GM21737 (cell line): ENCODE data around the gene FXYD4.

Experiments
- ATAC-seq: cut with Tn5 transposase; IDR thresholded peaks from one replicate; pipeline ENCODE4 v1.9.1; 2021; ENCODE audit warnings: mild to moderate bottlenecking, moderate library complexity; ENCODE audit not compliant: unreplicated experiment

Gene FXYD4

GRCh38 chr10:43393606-43394360 is 22.3 kb downstream of the FXYD4 start:
- no peak for ATAC-seq

- no peak for ATAC-seq
These were observed 23.4 kb downstream of the FXYD4 start for GRCh38 chr10:43394868-43395267.

GRCh38 chr10:43395571-43396060 is 24.2 kb downstream of the FXYD4 start:
- ATAC-seq: no peak

GRCh38 chr10:43396061-43396927 is 24.9 kb downstream of the FXYD4 start:
- peak; percentile 61 for ATAC-seq

- peak; percentile 82 for ATAC-seq
These were observed 25.6 kb downstream of the FXYD4 start for GRCh38 chr10:43396928-43397624.

- ATAC-seq: no peak
These were observed 27.5 kb downstream of the FXYD4 start for GRCh38 chr10:43398939-43399319.

- no peak for ATAC-seq
These were observed 28.2 kb downstream of the FXYD4 start for GRCh38 chr10:43399320-43400310.

GRCh38 chr10:43401627-43402026 is 30.2 kb downstream of the FXYD4 start:
- no peak for ATAC-seq

- ATAC-seq: no peak
These were observed 30.7 kb downstream of the FXYD4 start for GRCh38 chr10:43402176-43402575.

- ATAC-seq: no peak
These were observed 31.5 kb downstream of the FXYD4 start for GRCh38 chr10:43402880-43403452.

- ATAC-seq: no peak
These were observed 32.7 kb downstream of the FXYD4 start for GRCh38 chr10:43403911-43404703.

- ATAC-seq: no peak
These were observed 33.3 kb downstream of the FXYD4 start for GRCh38 chr10:43404704-43405084.

GRCh38 chr10:43407148-43407575 is 35.7 kb downstream of the FXYD4 start:
- peak; percentile 25 for ATAC-seq

GRCh38 chr10:43407576-43408330 is 36.3 kb downstream of the FXYD4 start:
- peak; percentile 50 for ATAC-seq

GRCh38 chr10:43408331-43408709 is 36.9 kb downstream of the FXYD4 start:
- ATAC-seq: peak; percentile 0

- ATAC-seq: peak; percentile 68
These were observed 37.4 kb downstream of the FXYD4 start, which contains the start of gene HNRNPF for GRCh38 chr10:43408710-43409384. Gene HNRNPF, minus strand, starts transcription at chr10:43409186. Its CDS starts 21,302 bp downstream, at chr10:43387884.

- no peak for ATAC-seq
These were observed 38.1 kb downstream of the FXYD4 start for GRCh38 chr10:43409385-43410109.
